DMS 273 (cell line): Measurements from ENCODE around the gene POLA2.
A peak's percentile ranks its signal among the peaks of the same experiment; 100 is the strongest.

Source experiments
- DNase-seq: peaks from one replicate; lab custom pipeline; 2025; ENCODE audit not compliant: unreplicated experiment; lab: John Stamatoyannopoulos, UW

POLA2 gene

DNA sequence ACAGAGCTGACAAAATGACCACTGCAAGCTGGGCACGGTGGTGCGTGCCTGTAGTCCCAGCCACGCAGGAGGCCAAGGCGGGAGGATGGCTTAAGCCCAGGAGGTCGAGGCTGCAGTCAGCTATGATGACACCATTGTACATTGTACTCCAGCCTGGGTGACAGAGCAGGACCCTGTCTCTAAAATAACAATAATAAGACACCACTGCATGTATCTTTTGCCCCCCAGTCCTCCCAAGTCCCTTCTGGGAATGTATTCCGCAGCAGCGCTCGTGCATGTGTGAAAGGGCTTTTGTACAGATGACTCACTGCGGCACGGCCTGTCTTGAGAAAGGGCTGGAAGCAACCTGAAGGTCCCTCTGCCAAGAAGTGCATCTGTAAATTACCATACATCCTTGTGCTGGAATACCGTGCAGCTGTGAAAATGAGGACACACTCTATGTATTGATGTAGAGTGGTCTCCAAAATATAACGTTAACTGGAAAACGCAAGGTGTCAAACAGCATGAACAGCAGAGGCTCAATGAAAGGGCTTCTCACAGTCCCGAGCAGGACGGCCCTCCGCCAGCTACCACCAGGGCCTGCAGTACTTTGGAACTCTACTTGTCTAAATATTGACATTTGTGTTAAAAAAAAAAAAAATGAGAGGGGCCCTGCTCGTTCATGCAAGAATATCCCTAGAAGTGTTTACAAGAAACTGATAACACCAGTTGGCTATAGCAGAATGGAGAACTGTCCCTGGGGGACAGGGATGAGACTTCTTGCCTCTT lies 43.9 kb downstream of the POLA2 start:
- no peak for DNase-seq

GRCh38 chr11:65307298-65308229 lies 45.8 kb downstream of the POLA2 start:
- no peak for DNase-seq

DNA sequence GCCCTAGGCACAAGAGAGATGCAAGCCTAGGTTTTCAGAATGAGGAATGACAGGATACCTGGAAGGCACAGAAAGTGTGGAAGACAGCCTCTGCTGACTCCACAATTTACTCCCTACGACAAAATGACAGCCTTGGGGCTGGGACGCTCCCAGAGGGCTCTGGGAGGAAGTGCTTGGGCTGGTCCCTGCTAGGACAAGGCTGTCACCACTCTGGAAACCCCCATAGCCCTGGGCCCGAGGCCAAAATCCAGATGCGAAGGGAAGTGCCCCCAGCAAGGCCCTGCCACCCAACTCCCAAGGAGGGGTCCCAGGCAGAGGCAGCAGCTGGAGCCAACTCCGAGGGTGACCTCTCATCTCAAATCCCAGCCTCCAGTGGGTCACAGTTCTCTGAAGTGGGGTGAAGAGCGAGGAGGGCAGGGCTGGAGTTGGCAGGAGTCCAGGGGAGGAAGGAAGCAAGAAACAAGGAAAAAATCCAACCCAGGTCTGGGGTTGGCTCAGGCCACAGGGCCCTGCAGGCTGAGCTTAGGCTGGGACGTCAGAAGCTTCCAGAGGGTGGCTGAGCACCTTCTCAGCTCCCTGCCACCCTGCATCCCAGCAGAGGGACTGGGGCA lies 46.6 kb downstream of the POLA2 start:
- peak; percentile 19 for DNase-seq

- DNase-seq = no peak
Measured at GRCh38 chr11:65309006-65309405, 47.2 kb downstream of the POLA2 start.

- DNase-seq = peak; percentile 44
Measured at GRCh38 chr11:65310215-65310614, 48.5 kb downstream of the POLA2 start.

- DNase-seq = peak; percentile 42
Measured at GRCh38 chr11:65310736-65311135, 49.0 kb downstream of the POLA2 start.

GRCh38 chr11:65311170-65311678 lies 49.5 kb downstream of the POLA2 start:
- DNase-seq = no peak

DNA sequence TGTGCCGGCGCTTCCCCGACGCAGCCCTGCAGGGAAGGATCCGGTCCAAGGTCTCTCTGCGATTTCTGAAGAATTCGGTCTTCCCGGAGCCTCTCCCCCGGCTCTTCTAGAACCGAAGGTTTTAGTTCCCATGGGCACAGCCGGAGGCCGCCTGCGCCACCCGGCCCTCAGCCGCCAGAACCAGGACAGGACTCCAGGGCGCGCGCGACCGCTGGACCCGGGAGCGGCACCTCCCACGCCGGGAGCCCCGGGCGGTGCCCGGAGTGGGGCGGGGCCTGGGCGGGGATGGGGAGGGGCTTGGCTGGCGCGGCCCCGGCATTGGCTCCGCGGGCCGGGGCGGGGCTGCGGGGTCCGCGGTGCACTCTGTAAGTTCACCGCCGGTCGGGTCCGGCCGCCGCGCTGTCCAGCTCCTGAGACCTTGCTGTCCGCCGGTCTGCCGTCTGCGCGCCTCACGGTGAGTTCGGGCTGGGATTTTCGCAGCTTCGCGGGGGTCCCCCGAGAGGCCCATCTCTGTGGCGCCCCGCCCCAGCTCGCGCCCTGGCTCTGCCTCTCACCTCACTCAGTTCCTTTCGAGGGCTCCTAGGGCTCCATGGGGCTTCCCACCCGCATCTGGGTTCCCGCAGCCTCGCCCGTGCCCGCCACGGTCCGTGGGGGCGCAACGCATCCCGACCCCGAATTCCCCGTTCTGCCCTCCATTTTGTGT lies 52.9 kb downstream of the POLA2 start, which contains the start of gene CDC42EP2:
TSS of gene CDC42EP2 (plus strand) at position 366 of the 703 bp plus-strand sequence. CDS start 6,033 bp downstream, outside the sequence.
- DNase-seq = peak; percentile 82

GRCh38 chr11:65315204-65315865 lies 53.6 kb downstream of the POLA2 start:
- DNase-seq = peak; percentile 88

DNA sequence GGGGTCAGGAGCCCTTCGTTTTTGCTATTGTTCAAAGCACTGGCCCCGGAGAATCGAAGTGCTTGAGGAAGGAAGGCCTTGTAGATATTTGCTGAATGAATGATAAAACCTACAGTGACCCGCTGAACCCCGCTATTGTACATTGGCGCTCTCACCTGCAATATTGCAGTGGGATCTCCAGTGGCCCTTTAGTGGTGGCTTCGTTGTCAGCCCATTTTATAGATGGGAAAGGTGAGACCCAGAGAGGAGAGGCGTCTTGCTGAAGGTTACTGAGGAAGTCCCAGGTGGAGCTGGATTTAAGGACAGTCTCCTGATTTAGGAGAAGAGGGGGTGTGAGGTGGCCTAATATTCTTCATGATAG lies 54.1 kb downstream of the POLA2 start:
- DNase-seq = no peak

- peak; percentile 27 for DNase-seq
Measured at GRCh38 chr11:65316227-65317024, 54.7 kb downstream of the POLA2 start.

GRCh38 chr11:65317025-65317786 lies 55.4 kb downstream of the POLA2 start:
- DNase-seq = no peak

DNA sequence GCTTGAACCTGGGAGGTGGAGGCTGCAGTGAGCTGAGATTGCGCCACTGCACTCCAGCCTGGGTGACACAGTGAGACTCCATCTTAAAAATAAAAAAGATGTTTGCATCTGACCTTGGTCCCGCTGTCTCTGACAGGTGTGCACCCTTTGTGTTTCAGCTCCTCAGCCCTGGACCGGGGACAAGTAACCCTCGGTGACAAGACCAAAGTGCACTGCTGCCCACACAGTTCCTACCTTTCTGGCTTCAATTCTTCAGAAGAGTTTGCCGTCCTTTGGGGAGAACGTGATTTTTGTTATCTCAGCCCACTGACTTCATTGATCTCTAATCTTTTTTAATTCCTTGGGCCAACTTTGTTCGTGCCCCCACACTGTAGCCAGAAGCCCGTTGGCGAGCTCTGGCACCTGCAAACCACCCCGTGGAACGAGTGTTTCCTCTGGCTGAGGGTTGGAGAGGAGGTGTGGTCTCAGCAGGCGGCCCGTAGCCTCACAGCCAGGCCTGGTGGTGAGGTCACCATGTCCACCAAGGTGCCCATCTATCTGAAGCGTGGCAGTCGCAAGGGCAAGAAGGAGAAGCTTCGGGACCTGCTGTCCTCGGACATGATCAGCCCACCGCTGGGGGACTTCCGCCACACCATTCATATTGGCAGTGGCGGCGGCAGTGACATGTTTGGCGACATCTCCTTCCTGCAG lies 58.8 kb downstream of the POLA2 start:
- no peak for DNase-seq

DNA sequence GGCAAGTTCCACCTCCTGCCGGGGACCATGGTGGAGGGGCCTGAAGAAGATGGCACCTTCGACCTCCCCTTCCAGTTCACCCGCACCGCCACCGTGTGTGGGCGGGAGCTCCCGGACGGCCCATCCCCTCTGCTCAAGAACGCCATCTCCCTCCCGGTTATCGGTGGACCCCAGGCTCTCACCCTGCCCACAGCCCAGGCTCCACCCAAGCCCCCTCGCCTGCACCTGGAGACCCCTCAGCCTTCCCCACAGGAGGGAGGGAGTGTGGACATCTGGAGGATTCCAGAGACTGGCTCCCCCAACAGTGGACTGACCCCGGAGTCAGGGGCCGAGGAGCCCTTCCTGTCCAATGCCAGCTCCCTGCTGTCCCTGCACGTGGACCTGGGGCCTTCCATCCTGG lies 59.3 kb downstream of the POLA2 start:
- DNase-seq = no peak

DNA sequence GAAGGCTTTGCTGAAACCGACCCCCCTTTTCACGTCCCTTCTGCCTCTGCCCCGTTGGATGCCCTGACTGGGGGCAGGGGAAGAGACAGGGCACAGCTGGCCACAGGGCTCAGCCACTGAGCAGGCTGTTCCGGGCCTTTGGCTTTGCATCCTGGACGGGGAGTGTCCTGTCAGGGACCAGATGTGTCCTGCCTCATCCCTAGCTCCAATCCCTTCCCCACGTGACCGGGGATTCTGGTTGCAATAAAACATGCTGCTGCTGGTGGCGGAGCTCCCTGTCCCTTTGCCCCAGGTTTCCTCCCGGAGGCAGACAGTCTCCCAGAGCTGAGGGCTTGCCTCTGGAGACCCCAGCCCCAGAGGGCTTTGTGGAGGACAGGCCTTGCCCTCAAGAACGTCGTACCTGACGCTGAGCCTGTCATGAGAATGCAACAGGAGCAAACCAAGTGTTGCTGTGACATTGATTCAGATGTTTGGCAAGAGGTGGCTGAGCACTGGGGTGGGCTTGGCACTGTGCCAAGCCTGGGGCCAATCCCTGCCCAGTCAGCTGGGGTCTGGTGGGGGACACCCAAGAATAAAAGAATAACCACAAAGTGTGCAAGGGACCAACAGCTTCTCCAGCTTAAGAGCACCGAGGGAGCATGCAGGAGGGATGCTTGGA lies 60.2 kb downstream of the POLA2 start:
- no peak for DNase-seq

DNA sequence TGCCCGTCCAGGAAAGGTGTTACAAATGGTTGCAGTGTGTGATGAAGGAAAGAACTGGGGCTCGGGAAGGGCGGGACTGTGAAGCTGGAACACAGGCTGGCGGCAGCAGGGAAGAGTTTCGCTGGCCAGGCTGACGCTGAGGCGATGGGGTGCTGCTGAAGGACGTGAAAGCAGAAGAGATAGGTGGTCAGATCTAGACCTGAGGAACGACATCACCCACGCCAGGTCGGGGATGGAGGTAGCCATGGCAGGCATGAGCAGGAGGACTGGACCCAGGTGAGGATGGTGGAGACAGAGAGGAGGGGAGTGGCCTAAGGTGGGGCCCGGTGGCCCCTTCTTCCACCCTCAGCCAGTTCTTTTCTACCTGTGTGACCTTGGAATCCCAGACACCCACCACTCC lies 62.1 kb downstream of the POLA2 start:
- DNase-seq = no peak

- no peak for DNase-seq
Measured at GRCh38 chr11:65325435-65325834, 63.7 kb downstream of the POLA2 start.

DNA sequence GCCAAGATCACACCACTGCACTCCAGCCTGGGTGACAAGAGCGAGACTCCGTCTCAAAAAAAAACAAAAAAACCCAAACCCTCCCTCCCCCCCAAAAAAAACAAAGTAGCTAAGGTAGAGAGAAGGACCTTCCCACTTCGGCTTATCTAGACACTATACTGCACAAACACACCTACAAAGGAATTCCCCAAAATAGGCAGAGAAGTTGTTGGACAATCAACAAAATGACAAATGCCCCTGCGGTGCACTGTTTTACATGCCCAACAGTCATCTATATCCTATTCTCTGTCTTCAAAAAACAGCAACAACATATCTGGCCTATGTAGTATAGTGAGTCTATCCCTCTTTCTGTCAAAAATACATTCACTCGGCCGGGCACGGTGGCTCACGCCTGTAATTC lies 65.3 kb downstream of the POLA2 start:
- no peak for DNase-seq
